Body of pancreas (tissue), 4 donors: ENCODE data around the gene NFIA.

Experiments used
- POLR2A ChIP-seq, 3 donors: fragments of 450-650 bp; IDR thresholded peaks; one replicate each; pipeline ENCODE4 v1.6.1; 2016; ENCODE audit warnings: antibody characterized with exemption in 3 of 3, mild to moderate bottlenecking in 2 of 3
- TF ChIP-seq, protein P1 (sequence below), 7 experiments: fragments of 450-650 bp in 4 of 7; fragments of 200-600 bp in 3 of 7; sonication (generic) in 3 of 7; IDR thresholded peaks; one replicate each; pipeline ENCODE4 v1.5.1; 2016 to 2019; ENCODE audit warnings: antibody characterized with exemption in 7 of 7

DNA sequence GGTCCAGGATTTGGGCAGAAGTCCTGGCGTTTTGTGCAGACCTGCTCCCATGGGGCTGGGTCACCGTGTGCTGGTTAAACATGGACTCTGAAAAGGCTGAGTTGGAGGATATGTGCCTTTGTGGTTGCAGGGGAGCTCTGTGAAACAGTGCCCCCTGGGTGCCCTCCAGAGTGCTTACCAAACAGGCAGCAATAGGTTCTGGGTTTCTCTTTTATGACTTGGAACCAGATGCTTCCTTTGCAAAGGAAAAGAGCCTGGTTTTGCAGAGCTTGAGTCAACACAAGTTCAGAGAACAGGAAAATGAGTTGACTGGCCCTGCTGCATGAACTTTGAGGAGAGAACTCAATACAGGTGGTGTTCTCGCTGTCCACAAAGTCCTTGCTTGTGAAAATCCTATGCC lies 353.7 kb downstream of the NFIA start:
- TF ChIP-seq, protein P1, sequence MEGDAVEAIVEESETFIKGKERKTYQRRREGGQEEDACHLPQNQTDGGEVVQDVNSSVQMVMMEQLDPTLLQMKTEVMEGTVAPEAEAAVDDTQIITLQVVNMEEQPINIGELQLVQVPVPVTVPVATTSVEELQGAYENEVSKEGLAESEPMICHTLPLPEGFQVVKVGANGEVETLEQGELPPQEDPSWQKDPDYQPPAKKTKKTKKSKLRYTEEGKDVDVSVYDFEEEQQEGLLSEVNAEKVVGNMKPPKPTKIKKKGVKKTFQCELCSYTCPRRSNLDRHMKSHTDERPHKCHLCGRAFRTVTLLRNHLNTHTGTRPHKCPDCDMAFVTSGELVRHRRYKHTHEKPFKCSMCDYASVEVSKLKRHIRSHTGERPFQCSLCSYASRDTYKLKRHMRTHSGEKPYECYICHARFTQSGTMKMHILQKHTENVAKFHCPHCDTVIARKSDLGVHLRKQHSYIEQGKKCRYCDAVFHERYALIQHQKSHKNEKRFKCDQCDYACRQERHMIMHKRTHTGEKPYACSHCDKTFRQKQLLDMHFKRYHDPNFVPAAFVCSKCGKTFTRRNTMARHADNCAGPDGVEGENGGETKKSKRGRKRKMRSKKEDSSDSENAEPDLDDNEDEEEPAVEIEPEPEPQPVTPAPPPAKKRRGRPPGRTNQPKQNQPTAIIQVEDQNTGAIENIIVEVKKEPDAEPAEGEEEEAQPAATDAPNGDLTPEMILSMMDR (IDR thresholded peaks at IDR 0.05) = no peak
- no peak for TF ChIP-seq POLR2A (IDR thresholded peaks at IDR 0.05)
